ENCODE measurements around the gene PRKAG1.

PRKAG1 gene

GRCh38 chr12:48980389-48980952, 38.1 kb downstream of the PRKAG1 start:
- peak; percentile 51 for DNase-seq

GRCh38 chr12:48979602-48980388, 38.8 kb downstream of the PRKAG1 start:
- DNase-seq, result peak; percentile 61

- no peak for DNase-seq
Measured at GRCh38 chr12:48978741-48979601, 39.6 kb downstream of the PRKAG1 start.

GRCh38 chr12:48978291-48978740, 40.3 kb downstream of the PRKAG1 start, which contains the start of gene WNT1:
Gene WNT1, plus strand, starts transcription at chr12:48978322. Its CDS starts 329 bp downstream, at chr12:48978651.
- peak; percentile 25 for DNase-seq

- peak; percentile 86 for DNase-seq
Measured at GRCh38 chr12:48977290-48978281, 41.0 kb downstream of the PRKAG1 start.

- DNase-seq, result peak; percentile 42
Measured at GRCh38 chr12:48973941-48974673, 44.5 kb downstream of the PRKAG1 start.

GRCh38 chr12:48973531-48973930, 45.0 kb downstream of the PRKAG1 start:
- no peak for DNase-seq

- no peak for DNase-seq
Measured at GRCh38 chr12:48972952-48973483, 45.6 kb downstream of the PRKAG1 start.

- peak; percentile 17 for DNase-seq
Measured at GRCh38 chr12:48972213-48972951, 46.2 kb downstream of the PRKAG1 start.

GRCh38 chr12:48970702-48971334, 47.8 kb downstream of the PRKAG1 start:
- DNase-seq, result no peak

- DNase-seq, result peak; percentile 49
Measured at GRCh38 chr12:48969833-48970701, 48.5 kb downstream of the PRKAG1 start.

- DNase-seq, result no peak
Measured at GRCh38 chr12:48969160-48969771, 49.3 kb downstream of the PRKAG1 start.

GRCh38 chr12:48968467-48968866, 50.1 kb downstream of the PRKAG1 start:
- DNase-seq, result no peak

- no peak for DNase-seq
Measured at GRCh38 chr12:48967991-48968390, 50.6 kb downstream of the PRKAG1 start.

GRCh38 chr12:48966177-48966895, 52.2 kb downstream of the PRKAG1 start:
- no peak for DNase-seq

GRCh38 chr12:48965298-48965838, 53.2 kb downstream of the PRKAG1 start:
- DNase-seq, result no peak

GRCh38 chr12:48961801-48962200, 56.8 kb downstream of the PRKAG1 start:
- no peak for DNase-seq
